Ascending aorta (tissue), 2 donors: ENCODE data around the gene ACSL6. TPM values are rescaled to one million over a fixed set of nuclear protein-coding genes. Genes with fewer than 3 reads are reported as not detected.

Experiments
- DNase-seq, 2 donors: peaks; one replicate each; pipeline ENCODE4 v3.0.0-alpha.2; 2019; ENCODE audit warnings: low spot score in 2 of 2
- H3K27ac ChIP-seq, 2 donors: fragments of 200-600 bp; sonication (generic); one replicate each; pipeline ENCODE4 v1.5.1; 2016 to 2017; ENCODE audit warnings: mild to moderate bottlenecking in 1 of 2
- H3K27me3 ChIP-seq: fragments of 200-600 bp; sonication (generic); one replicate; pipeline ENCODE4 v1.5.1; 2017
- H3K36me3 ChIP-seq, 2 donors: fragments of 200-600 bp; sonication (generic); one replicate each; pipeline ENCODE4 v1.5.1; 2016
- H3K4me1 ChIP-seq, 2 donors: fragments of 200-600 bp; sonication (generic); one replicate each; pipeline ENCODE4 v1.5.1; 2016 to 2017; ENCODE audit warnings: mild to moderate bottlenecking in 1 of 2
- H3K4me3 ChIP-seq, 2 donors: fragments of 200-600 bp; sonication (generic); one replicate each; pipeline ENCODE4 v1.5.1; 2016 to 2017; ENCODE audit warnings: mild to moderate bottlenecking in 1 of 2
- H3K9me3 ChIP-seq, 2 donors: fragments of 200-600 bp; sonication (generic); one replicate each; pipeline ENCODE4 v1.5.1; 2016
- intact Hi-C: fragments of 100-400 bp; cut with DNase I; formaldehyde crosslinking; loops from one replicate; pipeline ENCODE4 v1.15.1; 2023
- total RNA-seq: library from RNA; depleted of rRNA; stranded (reverse); fragments of >200 nt; gene quantifications from one replicate; pipeline ENCODE4 v1.1.0, GENCODE V29; 2016
- TF ChIP-seq, protein P1 (sequence below), 3 experiments: fragments of 200-600 bp in 2 of 3; fragments of 450-650 bp in 1 of 3; sonication (generic) in 2 of 3; IDR thresholded peaks; one replicate each; pipeline ENCODE4 v1.5.1; 2016 to 2019; ENCODE audit warnings: antibody characterized with exemption in 3 of 3, mild to moderate bottlenecking in 1 of 3, moderate library complexity in 1 of 3

Gene ACSL6
- total RNA-seq, 1 donor from 2014 or later = 7.6 TPM

DNA sequence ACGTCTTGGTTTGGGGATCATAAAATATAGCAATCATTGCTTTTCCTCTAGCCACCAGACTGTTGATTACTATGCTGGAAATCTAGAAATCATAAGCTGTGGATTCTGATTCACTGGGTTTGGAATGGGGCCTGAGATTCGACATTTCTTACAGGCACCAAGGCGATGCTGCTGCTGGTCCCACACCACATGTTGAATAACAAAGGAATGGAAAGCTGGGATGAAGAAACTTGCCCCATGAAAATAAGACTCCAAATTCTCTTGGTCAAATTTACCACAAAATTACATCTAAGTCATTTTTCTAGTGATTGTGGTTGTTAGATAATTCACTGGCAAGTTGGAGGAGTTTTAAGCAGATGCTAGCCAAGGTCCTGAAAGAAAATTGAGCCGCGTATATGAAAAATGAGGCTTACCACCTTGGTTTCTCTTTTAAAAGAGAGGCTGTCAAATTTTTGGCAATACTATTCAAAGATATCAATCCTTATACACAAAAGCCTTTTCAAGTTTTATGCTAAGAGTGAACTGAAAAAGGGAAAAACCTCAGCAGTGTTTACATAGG, 43.0 kb downstream of the ACSL6 start:
- Histone ChIP-seq H3K27me3 (no peaks in the 10 kb centered on the region), H3K36me3 (no peaks in the 10 kb centered on the region), H3K4me3 (no peak overlapping the region), H3K4me1 (no peaks in the 10 kb centered on the region), H3K9me3 (no peaks in the 10 kb centered on the region), H3K27ac (no peak overlapping the region)
- DNase-seq = no peak
- intact Hi-C loops = no loop called here
- TF ChIP-seq, protein P1, sequence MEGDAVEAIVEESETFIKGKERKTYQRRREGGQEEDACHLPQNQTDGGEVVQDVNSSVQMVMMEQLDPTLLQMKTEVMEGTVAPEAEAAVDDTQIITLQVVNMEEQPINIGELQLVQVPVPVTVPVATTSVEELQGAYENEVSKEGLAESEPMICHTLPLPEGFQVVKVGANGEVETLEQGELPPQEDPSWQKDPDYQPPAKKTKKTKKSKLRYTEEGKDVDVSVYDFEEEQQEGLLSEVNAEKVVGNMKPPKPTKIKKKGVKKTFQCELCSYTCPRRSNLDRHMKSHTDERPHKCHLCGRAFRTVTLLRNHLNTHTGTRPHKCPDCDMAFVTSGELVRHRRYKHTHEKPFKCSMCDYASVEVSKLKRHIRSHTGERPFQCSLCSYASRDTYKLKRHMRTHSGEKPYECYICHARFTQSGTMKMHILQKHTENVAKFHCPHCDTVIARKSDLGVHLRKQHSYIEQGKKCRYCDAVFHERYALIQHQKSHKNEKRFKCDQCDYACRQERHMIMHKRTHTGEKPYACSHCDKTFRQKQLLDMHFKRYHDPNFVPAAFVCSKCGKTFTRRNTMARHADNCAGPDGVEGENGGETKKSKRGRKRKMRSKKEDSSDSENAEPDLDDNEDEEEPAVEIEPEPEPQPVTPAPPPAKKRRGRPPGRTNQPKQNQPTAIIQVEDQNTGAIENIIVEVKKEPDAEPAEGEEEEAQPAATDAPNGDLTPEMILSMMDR (IDR thresholded peaks at IDR 0.05) = no peak

GRCh38 chr5:131966551-131966950, 44.9 kb downstream of the ACSL6 start:
- Histone ChIP-seq H3K27me3 (no peaks in the 10 kb centered on the region), H3K36me3 (no peaks in the 10 kb centered on the region), H3K4me1 (no peaks in the 10 kb centered on the region), H3K27ac (no peak overlapping the region), H3K4me3 (no peak overlapping the region), H3K9me3 (no peaks in the 10 kb centered on the region)
- TF ChIP-seq, protein P1 (IDR thresholded peaks at IDR 0.05) = no peak
- no peak for DNase-seq
- intact Hi-C loops = no loop called here

GRCh38 chr5:131965826-131966415, 45.5 kb downstream of the ACSL6 start:
- no peaks in the 10 kb centered on the region for H3K36me3 ChIP-seq
- intact Hi-C loops = no loop called here
- no peaks in the 10 kb centered on the region for H3K27me3 ChIP-seq
- H3K4me3 ChIP-seq = no peak overlapping the region
- H3K27ac ChIP-seq = no peak overlapping the region
- DNase-seq = no peak
- no peaks in the 10 kb centered on the region for H3K9me3 ChIP-seq
- no peaks in the 10 kb centered on the region for H3K4me1 ChIP-seq
- TF ChIP-seq, protein P1 (IDR thresholded peaks at IDR 0.05) = no peak

- TF ChIP-seq, protein P1 (IDR thresholded peaks at IDR 0.05) = no peak
- intact Hi-C loops = no loop called here
- no peak for DNase-seq
- H3K27ac ChIP-seq = no peak overlapping the region
- no peaks in the 10 kb centered on the region for H3K27me3 ChIP-seq
- H3K4me3 ChIP-seq = no peak overlapping the region
- no peaks in the 10 kb centered on the region for H3K9me3 ChIP-seq
- no peaks in the 10 kb centered on the region for H3K36me3 ChIP-seq
- no peaks in the 10 kb centered on the region for H3K4me1 ChIP-seq
These were observed 51.6 kb downstream of the ACSL6 start for GRCh38 chr5:131959906-131960305.

- Histone ChIP-seq H3K4me3 (no peak overlapping the region), H3K4me1 (no peaks in the 10 kb centered on the region), H3K36me3 (no peaks in the 10 kb centered on the region), H3K27me3 (no peaks in the 10 kb centered on the region), H3K9me3 (no peaks in the 10 kb centered on the region), H3K27ac (no peak overlapping the region)
- TF ChIP-seq, protein P1 (IDR thresholded peaks at IDR 0.05) = no peak
- DNase-seq = no peak
- intact Hi-C loops = no loop called here
These were observed 52.3 kb downstream of the ACSL6 start for GRCh38 chr5:131959136-131959535.
